ENCODE data around the gene TCF4. TPM values are rescaled to one million over a fixed set of nuclear protein-coding genes. Genes with fewer than 3 reads are reported as not detected.

The TCF4 gene
- total and polyA plus RNA-seq, 7 experiments from 2014 or later: 0.94 to 21.8 (median 2.6) TPM

- Mint-ChIP-seq H3K9me3 (peaks cover 0 to 6% (median 1%) of the 10 kb centered on the region in 11 donors), H3K27me3 (peaks cover 0 to 5% (median 0%) of the 10 kb centered on the region in 5 donors), H3K4me1 (no peaks in the 10 kb centered on the region), H3K36me3 (no peaks in the 10 kb centered on the region), H3K4me3 (no peak overlapping the region), H3K27ac (no peak overlapping the region)
- H3K9me3 ChIP-seq (ENCODE audit: control insufficient read depth in 2 of 3, low read length in 3 of 3): no peaks in the 10 kb centered on the region
- H3K27me3 ChIP-seq (ENCODE audit: control insufficient read depth in 2 of 2, insufficient read depth in 2 of 2, low read length in 2 of 2): no peaks in the 10 kb centered on the region
- DNase-seq: no peak
- intact Hi-C loops (cut with micrococcal nuclease): no loop called here
- ChIA-PET POLR2A (no interaction called here), CTCF (no interaction called here)
- H3K36me3 ChIP-seq (ENCODE audit: control insufficient read depth in 2 of 3, insufficient read depth in 3 of 3, low read length in 3 of 3): no peaks in the 10 kb centered on the region
- H3K27ac ChIP-seq (ENCODE audit: low read depth, low read length): no peak overlapping the region
- no peaks in the 10 kb centered on the region for H3K4me1 ChIP-seq (ENCODE audit: control insufficient read depth in 2 of 2, insufficient read depth in 2 of 2, low read length in 2 of 2)
- no peak for ATAC-seq
- no peak overlapping the region for H3K4me3 ChIP-seq (ENCODE audit: low read length)
Measured at GRCh38 chr18:55570966-55571365, 17.0 kb downstream of the TCF4 start.

DNA sequence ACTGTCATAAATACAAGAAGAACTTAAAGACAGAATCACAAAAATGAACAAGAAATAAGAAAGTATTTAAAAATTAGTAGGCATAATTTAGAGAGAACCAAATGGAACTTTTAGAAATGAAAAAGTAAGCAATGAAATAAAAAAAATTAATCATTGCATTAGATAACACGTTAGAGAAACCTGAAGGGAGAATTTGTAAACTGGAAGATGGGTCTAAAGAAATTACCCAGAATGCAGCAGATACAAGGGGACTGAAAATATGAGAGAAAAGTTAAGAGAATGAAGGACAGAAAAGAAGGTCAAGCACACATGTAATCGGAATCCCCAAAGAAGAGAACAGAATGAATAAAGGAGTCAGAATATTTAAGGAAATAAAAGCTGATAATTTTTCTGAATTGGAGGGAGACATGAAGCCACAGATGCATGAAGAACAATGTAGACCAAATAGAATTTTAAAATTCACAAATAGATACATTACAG lies 21.5 kb downstream of the TCF4 start:
- no peak for ATAC-seq
- H3K9me3 ChIP-seq (ENCODE audit: control insufficient read depth in 2 of 3, low read length in 3 of 3): no peaks in the 10 kb centered on the region
- Mint-ChIP-seq H3K4me1 (no peaks in the 10 kb centered on the region), H3K27me3 (peaks cover 0 to 9% (median 0%) of the 10 kb centered on the region in 5 donors), H3K36me3 (no peaks in the 10 kb centered on the region), H3K9me3 (peaks cover 0 to 12% (median 2%) of the 10 kb centered on the region in 11 donors), H3K27ac (no peak overlapping the region), H3K4me3 (no peak overlapping the region)
- H3K27ac ChIP-seq (ENCODE audit: low read depth, low read length): no peak overlapping the region
- DNase-seq: no peak
- intact Hi-C loops (cut with micrococcal nuclease): no loop called here
- no peaks in the 10 kb centered on the region for H3K36me3 ChIP-seq (ENCODE audit: control insufficient read depth in 2 of 3, insufficient read depth in 3 of 3, low read length in 3 of 3)
- no peaks in the 10 kb centered on the region for H3K4me1 ChIP-seq (ENCODE audit: control insufficient read depth in 2 of 2, insufficient read depth in 2 of 2, low read length in 2 of 2)
- no peak overlapping the region for H3K4me3 ChIP-seq (ENCODE audit: low read length)
- POLR2A ChIA-PET: no interaction called here
- CTCF ChIA-PET: no interaction called here
- no peaks in the 10 kb centered on the region for H3K27me3 ChIP-seq (ENCODE audit: control insufficient read depth in 2 of 2, insufficient read depth in 2 of 2, low read length in 2 of 2)

DNA sequence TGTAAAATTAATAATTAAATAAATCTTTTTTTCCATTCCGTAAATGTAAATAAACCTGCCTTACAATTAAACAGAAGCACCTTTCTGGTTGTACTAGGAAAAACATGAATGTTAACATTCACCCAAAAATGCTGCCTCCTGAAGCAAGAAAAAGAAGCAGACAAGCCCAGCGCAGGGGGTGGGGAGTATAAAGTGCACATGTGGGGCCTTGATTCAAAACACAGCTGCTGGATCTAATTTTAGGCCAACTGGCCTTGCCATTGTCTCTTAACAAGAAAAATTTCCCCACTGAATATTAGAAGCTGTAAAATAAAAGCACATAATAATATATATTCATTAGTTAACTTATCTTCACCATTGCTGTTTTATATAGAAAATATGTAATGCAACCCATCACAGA lies 28.3 kb downstream of the TCF4 start:
- ChIA-PET POLR2A (no interaction called here), CTCF (no interaction called here)
- Mint-ChIP-seq H3K27me3 (peaks cover 0 to 8% (median 0%) of the 10 kb centered on the region in 5 donors), H3K4me3 (no peak overlapping the region), H3K27ac (no peak overlapping the region), H3K9me3 (peaks cover 0 to 16% (median 0%) of the 10 kb centered on the region in 11 donors), H3K4me1 (no peaks in the 10 kb centered on the region), H3K36me3 (no peaks in the 10 kb centered on the region)
- no peak overlapping the region for H3K27ac ChIP-seq (ENCODE audit: low read depth, low read length)
- no peaks in the 10 kb centered on the region for H3K9me3 ChIP-seq (ENCODE audit: control insufficient read depth in 2 of 3, low read length in 3 of 3)
- no peaks in the 10 kb centered on the region for H3K4me1 ChIP-seq (ENCODE audit: control insufficient read depth in 2 of 2, insufficient read depth in 2 of 2, low read length in 2 of 2)
- no peaks in the 10 kb centered on the region for H3K36me3 ChIP-seq (ENCODE audit: control insufficient read depth in 2 of 3, insufficient read depth in 3 of 3, low read length in 3 of 3)
- intact Hi-C loops (cut with micrococcal nuclease): no loop called here
- no peak overlapping the region for H3K4me3 ChIP-seq (ENCODE audit: low read length)
- DNase-seq (no peak), ATAC-seq (no peak)
- no peaks in the 10 kb centered on the region for H3K27me3 ChIP-seq (ENCODE audit: control insufficient read depth in 2 of 2, insufficient read depth in 2 of 2, low read length in 2 of 2)

DNA sequence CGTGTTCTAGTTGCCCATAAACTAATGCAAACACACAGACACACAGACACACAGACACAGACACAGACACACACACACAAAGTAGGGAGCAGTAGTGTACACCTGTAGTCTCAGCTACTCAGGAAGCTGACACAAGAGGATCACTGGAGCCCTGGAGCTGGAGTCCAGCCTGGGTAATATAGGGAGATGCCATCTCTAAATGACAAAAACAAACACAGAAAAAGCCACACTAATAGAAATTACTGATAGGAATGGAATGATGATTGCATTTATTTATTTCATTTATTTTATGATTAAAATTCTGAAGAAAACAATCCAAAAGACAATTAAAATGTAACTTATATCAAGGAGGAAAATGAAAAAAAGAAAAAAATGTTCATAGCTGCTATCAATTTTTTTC lies 30.8 kb downstream of the TCF4 start:
- Histone ChIP-seq H3K9me3 (ENCODE audit: control insufficient read depth in 2 of 3, low read length in 3 of 3) (no peaks in the 10 kb centered on the region), H3K27ac (ENCODE audit: low read depth, low read length) (no peak overlapping the region), H3K4me1 (ENCODE audit: control insufficient read depth in 2 of 2, insufficient read depth in 2 of 2, low read length in 2 of 2) (no peaks in the 10 kb centered on the region), H3K36me3 (ENCODE audit: control insufficient read depth in 2 of 3, insufficient read depth in 3 of 3, low read length in 3 of 3) (no peaks in the 10 kb centered on the region), H3K27me3 (ENCODE audit: control insufficient read depth in 2 of 2, insufficient read depth in 2 of 2, low read length in 2 of 2) (no peaks in the 10 kb centered on the region), H3K4me3 (ENCODE audit: low read length) (no peak overlapping the region)
- H3K9me3 Mint-ChIP-seq: peaks cover 0 to 8% (median 0%) of the 10 kb centered on the region in 11 donors
- no peaks in the 10 kb centered on the region for H3K36me3 Mint-ChIP-seq
- H3K27ac Mint-ChIP-seq: no peak overlapping the region
- intact Hi-C loops (cut with micrococcal nuclease): no loop called here
- no peak for ATAC-seq
- no peak overlapping the region for H3K4me3 Mint-ChIP-seq
- no peak for DNase-seq
- POLR2A ChIA-PET: no interaction called here
- peaks cover 0 to 4% (median 0%) of the 10 kb centered on the region in 5 donors for H3K27me3 Mint-ChIP-seq
- no peaks in the 10 kb centered on the region for H3K4me1 Mint-ChIP-seq
- CTCF ChIA-PET: no interaction called here

DNA sequence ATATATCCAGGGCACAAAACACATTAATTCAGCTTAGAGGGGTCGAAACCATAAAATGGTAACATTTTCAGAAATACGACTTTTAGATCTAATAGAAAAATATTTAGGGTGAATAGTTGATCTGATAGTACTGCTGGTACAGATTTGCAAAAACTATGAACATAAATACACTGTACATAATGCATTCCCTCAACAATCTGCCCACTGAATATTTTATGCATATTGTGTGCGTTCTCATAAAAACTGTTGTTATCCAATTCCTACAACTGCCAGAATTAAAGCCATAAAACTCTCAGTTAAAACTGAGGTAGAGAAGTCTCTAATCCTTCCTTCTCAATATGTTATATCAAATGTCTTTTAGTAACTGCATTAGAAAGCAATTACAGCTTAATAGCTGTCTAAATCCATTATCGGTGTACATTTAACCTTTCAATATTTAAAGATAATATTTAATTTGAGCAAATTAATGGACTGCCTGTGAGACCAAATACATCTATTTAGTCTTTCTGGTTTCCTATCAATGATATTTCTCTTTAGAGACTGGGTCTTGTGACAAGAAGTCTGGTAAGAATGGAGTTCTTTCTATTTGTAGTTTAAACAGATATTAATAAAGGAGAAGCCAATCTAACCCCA lies 32.5 kb downstream of the TCF4 start:
- ChIA-PET POLR2A (no interaction called here), CTCF (no interaction called here)
- peaks cover 0 to 2% (median 0%) of the 10 kb centered on the region in 11 donors for H3K9me3 Mint-ChIP-seq
- no peak overlapping the region for H3K27ac Mint-ChIP-seq
- H3K4me1 Mint-ChIP-seq: no peaks in the 10 kb centered on the region
- no peaks in the 10 kb centered on the region for H3K36me3 Mint-ChIP-seq
- no peak overlapping the region for H3K4me3 ChIP-seq (ENCODE audit: low read length)
- DNase-seq: no peak
- H3K4me3 Mint-ChIP-seq: no peak overlapping the region
- no peaks in the 10 kb centered on the region for H3K36me3 ChIP-seq (ENCODE audit: control insufficient read depth in 2 of 3, insufficient read depth in 3 of 3, low read length in 3 of 3)
- H3K9me3 ChIP-seq (ENCODE audit: control insufficient read depth in 2 of 3, low read length in 3 of 3): no peaks in the 10 kb centered on the region
- no peaks in the 10 kb centered on the region for H3K27me3 ChIP-seq (ENCODE audit: control insufficient read depth in 2 of 2, insufficient read depth in 2 of 2, low read length in 2 of 2)
- H3K27me3 Mint-ChIP-seq: peaks cover 0 to 7% (median 0%) of the 10 kb centered on the region in 5 donors
- intact Hi-C loops (cut with micrococcal nuclease): no loop called here
- no peak overlapping the region for H3K27ac ChIP-seq (ENCODE audit: low read depth, low read length)
- ATAC-seq: no peak
- H3K4me1 ChIP-seq (ENCODE audit: control insufficient read depth in 2 of 2, insufficient read depth in 2 of 2, low read length in 2 of 2): no peaks in the 10 kb centered on the region

- no peaks in the 10 kb centered on the region for H3K36me3 ChIP-seq (ENCODE audit: control insufficient read depth in 2 of 3, insufficient read depth in 3 of 3, low read length in 3 of 3)
- no peaks in the 10 kb centered on the region for H3K4me1 ChIP-seq (ENCODE audit: control insufficient read depth in 2 of 2, insufficient read depth in 2 of 2, low read length in 2 of 2)
- no peaks in the 10 kb centered on the region for H3K27me3 ChIP-seq (ENCODE audit: control insufficient read depth in 2 of 2, insufficient read depth in 2 of 2, low read length in 2 of 2)
- H3K4me3 ChIP-seq (ENCODE audit: low read length): no peak overlapping the region
- intact Hi-C loops (cut with micrococcal nuclease): no loop called here
- Mint-ChIP-seq H3K27me3 (peaks cover 0 to 7% (median 0%) of the 10 kb centered on the region in 5 donors), H3K27ac (no peak overlapping the region), H3K9me3 (peaks cover 0 to 3% (median 0%) of the 10 kb centered on the region in 11 donors), H3K36me3 (no peaks in the 10 kb centered on the region), H3K4me1 (no peaks in the 10 kb centered on the region), H3K4me3 (no peak overlapping the region)
- no peak for ATAC-seq
- DNase-seq: no peak
- ChIA-PET CTCF (no interaction called here), POLR2A (no interaction called here)
- H3K9me3 ChIP-seq (ENCODE audit: control insufficient read depth in 2 of 3, low read length in 3 of 3): no peaks in the 10 kb centered on the region
- no peak overlapping the region for H3K27ac ChIP-seq (ENCODE audit: low read depth, low read length)
Measured at GRCh38 chr18:55552526-55553189, 35.3 kb downstream of the TCF4 start.

GRCh38 chr18:55551227-55551626 lies 36.8 kb downstream of the TCF4 start:
- no peak for ATAC-seq

More at GRCh38 chr18:55551227-55551626, 36.8 kb downstream of the TCF4 start:
- no peaks in the 10 kb centered on the region for H3K36me3 ChIP-seq (ENCODE audit: control insufficient read depth in 2 of 3, insufficient read depth in 3 of 3, low read length in 3 of 3)
- H3K4me3 ChIP-seq (ENCODE audit: low read length): no peak overlapping the region
- Mint-ChIP-seq H3K27me3 (peaks cover 0 to 7% (median 0%) of the 10 kb centered on the region in 5 donors), H3K4me3 (no peak overlapping the region), H3K36me3 (no peaks in the 10 kb centered on the region), H3K4me1 (no peaks in the 10 kb centered on the region), H3K27ac (no peak overlapping the region), H3K9me3 (peaks cover 0 to 3% (median 0%) of the 10 kb centered on the region in 11 donors)
- H3K27me3 ChIP-seq (ENCODE audit: control insufficient read depth in 2 of 2, insufficient read depth in 2 of 2, low read length in 2 of 2): no peaks in the 10 kb centered on the region
- H3K4me1 ChIP-seq (ENCODE audit: control insufficient read depth in 2 of 2, insufficient read depth in 2 of 2, low read length in 2 of 2): no peaks in the 10 kb centered on the region
- H3K9me3 ChIP-seq (ENCODE audit: control insufficient read depth in 2 of 3, low read length in 3 of 3): no peaks in the 10 kb centered on the region
- ChIA-PET POLR2A (no interaction called here), CTCF (no interaction called here)
- no peak for DNase-seq
- intact Hi-C loops (cut with micrococcal nuclease): no loop called here
- no peak overlapping the region for H3K27ac ChIP-seq (ENCODE audit: low read depth, low read length)

All from naive thymus-derived CD4-positive, alpha-beta T cell (primary cell).